Stimulated activated CD4-positive, alpha-beta T cell treated with anti-CD3 and anti-CD28 coated beads, Interleukin-2, amount 100 ng/mL, for 24 hours (primary cell): Measurements from ENCODE around the gene ZNF438.
"Not testable (repeated sequence)": the region's sequence is repeated elsewhere in the genome, so short reads cannot be mapped to it uniquely, and the experiment has no call there.

Source experiments
- DNase-seq, 2 donors: peaks; one replicate each; pipeline ENCODE4 v3.0.0-alpha.2; 2020

ZNF438 gene

GRCh38 chr10:30929311-30929729 lies 102.3 kb downstream of the ZNF438 start:
- not testable (repeated sequence) for DNase-seq

- no peak for DNase-seq
Observed at GRCh38 chr10:30928742-30929141, 102.9 kb downstream of the ZNF438 start.

- no peak for DNase-seq
Observed at GRCh38 chr10:30918651-30919050, 113.0 kb downstream of the ZNF438 start.

GRCh38 chr10:30917789-30918188 lies 113.9 kb downstream of the ZNF438 start:
- no peak for DNase-seq

GRCh38 chr10:30917067-30917466 lies 114.6 kb downstream of the ZNF438 start:
- no peak for DNase-seq

- DNase-seq: no peak
Observed at GRCh38 chr10:30915146-30915545, 116.5 kb downstream of the ZNF438 start.

GRCh38 chr10:30911303-30911863 lies 120.3 kb downstream of the ZNF438 start:
- no peak for DNase-seq

- DNase-seq: no peak
Observed at GRCh38 chr10:30903397-30904138, 128.1 kb downstream of the ZNF438 start.

GRCh38 chr10:30902621-30903396 lies 128.9 kb downstream of the ZNF438 start:
- no peak for DNase-seq

GRCh38 chr10:30901487-30901886 lies 130.2 kb downstream of the ZNF438 start:
- DNase-seq: not testable (repeated sequence)

GRCh38 chr10:30898964-30899363 lies 132.7 kb downstream of the ZNF438 start:
- DNase-seq: no peak

- no peak for DNase-seq
Observed at GRCh38 chr10:30897547-30897946, 134.1 kb downstream of the ZNF438 start.

- DNase-seq: no peak
Observed at GRCh38 chr10:30897048-30897447, 134.6 kb downstream of the ZNF438 start.

- no peak for DNase-seq
Observed at GRCh38 chr10:30894221-30894620, 137.4 kb downstream of the ZNF438 start.

GRCh38 chr10:30893208-30893607 lies 138.5 kb downstream of the ZNF438 start:
- no peak for DNase-seq

GRCh38 chr10:30887839-30888238 lies 143.8 kb downstream of the ZNF438 start:
- no peak for DNase-seq

GRCh38 chr10:30885423-30885822 lies 146.2 kb downstream of the ZNF438 start:
- no peak for DNase-seq

- no peak for DNase-seq
Observed at GRCh38 chr10:30883751-30884150, 147.9 kb downstream of the ZNF438 start.

- no peak for DNase-seq
Observed at GRCh38 chr10:30883116-30883515, 148.5 kb downstream of the ZNF438 start.

GRCh38 chr10:30882281-30882680 lies 149.4 kb downstream of the ZNF438 start:
- DNase-seq: no peak

GRCh38 chr10:30878920-30879319 lies 152.7 kb downstream of the ZNF438 start:
- no peak for DNase-seq

GRCh38 chr10:30877111-30877510 lies 154.6 kb downstream of the ZNF438 start:
- no peak for DNase-seq

- no peak for DNase-seq
Observed at GRCh38 chr10:30873411-30873810, 158.3 kb downstream of the ZNF438 start.

GRCh38 chr10:30870896-30871295 lies 160.8 kb downstream of the ZNF438 start:
- no peak for DNase-seq
